H4 (cell line): Measurements from ENCODE around the gene HOXC9. TPM values are rescaled to one million over a fixed set of nuclear protein-coding genes. Genes with fewer than 3 reads are reported as not detected.

ENCODE experiments used
- DNase-seq: peaks from one replicate; pipeline ENCODE4 v3.0.0-alpha.2; 2015; ENCODE audit warnings: low spot score
- total RNA-seq: library from RNA; depleted of rRNA; stranded (reverse); fragments of >200 nt; shearing (Covaris generic); gene quantifications from 2 replicates; pipeline ENCODE4 v1.2.3, GENCODE V29; 2014; rRNA removed

HOXC9 gene
- total RNA-seq = 2.4 and 5.6 TPM in 2 replicates

DNA sequence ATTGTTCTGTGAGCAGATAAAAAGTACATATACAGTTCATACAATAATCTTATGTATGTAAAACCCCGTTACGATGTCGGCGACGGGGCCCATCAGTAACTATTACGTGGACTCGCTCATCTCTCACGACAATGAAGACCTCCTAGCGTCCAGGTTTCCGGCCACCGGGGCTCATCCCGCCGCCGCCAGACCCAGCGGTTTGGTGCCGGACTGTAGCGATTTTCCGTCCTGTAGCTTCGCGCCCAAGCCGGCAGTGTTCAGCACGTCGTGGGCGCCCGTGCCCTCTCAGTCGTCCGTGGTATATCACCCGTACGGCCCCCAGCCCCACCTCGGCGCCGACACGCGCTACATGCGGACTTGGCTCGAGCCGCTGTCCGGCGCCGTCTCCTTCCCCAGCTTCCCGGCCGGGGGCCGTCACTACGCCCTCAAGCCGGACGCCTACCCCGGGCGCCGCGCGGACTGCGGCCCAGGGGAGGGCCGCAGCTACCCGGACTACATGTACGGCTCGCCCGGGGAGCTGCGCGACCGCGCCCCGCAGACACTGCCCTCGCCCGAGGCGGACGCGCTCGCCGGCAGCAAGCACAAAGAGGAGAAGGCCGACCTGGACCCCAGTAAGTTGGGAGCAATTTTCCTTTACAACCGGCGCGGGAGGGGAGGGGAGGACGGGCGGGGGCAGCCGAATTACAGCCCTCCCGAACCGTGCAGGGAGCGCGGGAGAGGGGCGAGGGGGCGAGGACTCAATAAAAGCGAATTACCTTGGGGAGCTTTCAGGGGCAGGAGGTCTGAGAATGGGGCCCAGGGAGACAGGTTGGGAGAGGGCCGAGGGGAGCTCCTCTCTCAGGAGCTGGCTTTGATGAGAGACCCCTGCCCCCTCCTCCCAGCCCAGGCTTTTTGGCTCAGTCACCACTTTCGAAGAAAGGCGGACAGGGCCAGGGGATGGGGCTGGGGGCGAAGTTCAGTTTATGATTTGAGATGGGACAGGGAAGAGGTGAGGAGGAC is at the start of gene HOXC9:
HOXC9 (plus strand) TSS at position 46 of the 999 bp plus-strand sequence; CDS start at position 74, 28 bp downstream.
- no peak for DNase-seq

DNA sequence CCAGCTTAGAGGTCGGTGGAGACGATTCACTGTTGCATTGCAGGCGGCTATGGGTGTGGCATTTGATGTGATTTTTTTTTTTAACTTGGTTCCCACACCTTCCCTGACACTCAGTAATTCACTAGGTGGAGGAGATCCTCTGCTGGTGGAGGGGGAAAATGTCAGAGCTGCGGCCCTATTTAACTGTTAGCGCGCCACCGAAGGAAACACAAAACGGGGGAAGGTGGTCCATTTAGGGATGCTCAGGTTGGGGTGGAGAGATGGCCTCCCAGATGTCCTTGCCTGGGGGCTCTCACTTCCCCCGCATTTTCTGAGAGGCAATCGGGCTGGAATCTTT is 49.6 kb upstream of the HOXC9 start:
- no peak for DNase-seq

DNA sequence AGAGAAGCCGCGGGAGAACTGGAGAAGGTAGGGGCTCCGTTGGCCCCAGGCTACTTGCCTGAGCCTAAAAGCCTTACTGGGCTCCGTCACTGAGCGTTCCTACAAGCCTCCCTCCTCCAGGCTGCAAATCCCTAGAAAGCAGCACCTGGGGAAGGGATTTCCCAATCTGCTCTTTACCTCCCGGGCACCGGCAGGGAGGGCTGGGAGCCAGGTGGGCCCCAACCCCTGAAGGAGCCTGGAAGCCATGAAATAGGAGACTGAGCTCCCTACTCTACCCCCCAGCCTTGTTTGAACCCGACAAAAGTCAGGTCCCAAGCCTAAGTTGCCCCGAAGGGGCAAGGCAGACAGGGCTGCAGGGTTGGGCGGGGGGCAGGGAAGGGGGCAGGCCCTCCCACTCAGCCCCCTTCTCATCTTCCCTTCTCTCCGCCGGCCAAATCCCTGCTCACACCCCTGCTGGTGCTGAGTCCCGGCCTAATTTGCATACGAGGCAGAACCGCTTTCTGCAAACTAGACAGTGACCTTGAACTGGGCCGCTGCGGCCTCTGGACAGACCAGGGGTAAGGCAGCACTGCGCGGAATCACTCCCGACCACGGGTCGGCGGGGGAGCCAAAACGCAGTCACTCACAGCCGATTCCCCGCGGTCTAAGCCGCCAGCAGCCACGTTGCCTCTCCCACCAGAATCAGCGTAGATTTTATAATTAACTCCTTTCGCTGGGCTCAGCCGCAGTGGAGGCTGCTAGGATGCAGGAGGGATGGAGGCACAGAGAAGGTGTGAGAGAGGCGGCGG is 49.0 kb upstream of the HOXC9 start:
- no peak for DNase-seq

DNA sequence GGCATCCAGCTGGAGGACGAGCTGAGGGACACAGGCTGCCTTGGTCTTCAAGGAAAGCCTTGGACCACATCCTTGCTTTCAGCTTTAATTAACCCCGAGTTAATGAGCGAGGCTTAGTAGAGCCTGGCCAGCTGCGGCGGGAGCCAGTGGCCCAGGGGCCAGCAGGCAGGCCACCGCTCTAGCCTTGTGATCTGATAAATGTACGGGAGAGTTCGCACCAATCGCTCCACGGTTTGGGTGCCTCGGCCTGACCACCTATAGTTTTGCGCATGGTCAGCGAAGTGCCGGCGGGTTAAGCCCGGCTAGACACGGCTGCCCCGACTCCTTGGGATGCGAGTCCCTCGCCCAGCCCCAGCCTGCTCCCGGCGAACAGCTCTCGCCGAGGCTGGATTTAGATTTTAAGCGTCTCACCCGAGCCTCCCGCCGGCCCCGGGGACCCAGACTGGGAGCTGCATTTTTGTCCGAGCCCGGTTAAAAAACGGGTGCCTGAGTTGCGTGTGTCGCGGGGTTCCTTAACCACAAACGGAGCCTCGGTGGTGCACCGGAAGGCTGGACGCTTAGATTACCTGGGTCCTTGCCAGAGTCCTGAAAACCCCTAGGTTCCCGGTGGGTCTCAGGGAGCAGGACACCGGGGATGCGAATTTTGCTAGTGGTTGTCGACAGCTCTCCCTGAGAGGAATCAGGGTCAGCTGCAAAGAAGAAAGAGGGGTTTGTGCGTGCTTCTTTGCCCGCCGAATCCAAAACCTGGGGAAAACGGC is 48.2 kb upstream of the HOXC9 start:
- DNase-seq = no peak

DNA sequence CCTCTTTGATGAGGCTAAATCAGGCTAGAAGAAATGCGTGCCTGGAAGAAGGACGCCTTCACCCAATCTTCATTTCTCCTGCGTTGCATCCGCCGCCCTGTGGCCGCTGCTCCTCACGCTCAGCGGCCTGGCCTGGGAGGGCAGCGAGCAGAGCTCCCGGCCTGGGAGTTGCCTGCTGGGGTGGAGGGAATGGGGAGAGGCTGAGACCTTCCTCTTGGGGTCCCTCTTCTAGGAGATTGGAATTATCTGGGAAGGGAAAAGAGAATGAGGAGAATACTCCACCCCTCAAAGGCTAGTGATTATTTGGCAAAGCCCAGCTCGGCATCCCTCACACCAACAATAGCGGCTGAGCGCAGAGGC is 47.6 kb upstream of the HOXC9 start:
- DNase-seq = no peak

DNA sequence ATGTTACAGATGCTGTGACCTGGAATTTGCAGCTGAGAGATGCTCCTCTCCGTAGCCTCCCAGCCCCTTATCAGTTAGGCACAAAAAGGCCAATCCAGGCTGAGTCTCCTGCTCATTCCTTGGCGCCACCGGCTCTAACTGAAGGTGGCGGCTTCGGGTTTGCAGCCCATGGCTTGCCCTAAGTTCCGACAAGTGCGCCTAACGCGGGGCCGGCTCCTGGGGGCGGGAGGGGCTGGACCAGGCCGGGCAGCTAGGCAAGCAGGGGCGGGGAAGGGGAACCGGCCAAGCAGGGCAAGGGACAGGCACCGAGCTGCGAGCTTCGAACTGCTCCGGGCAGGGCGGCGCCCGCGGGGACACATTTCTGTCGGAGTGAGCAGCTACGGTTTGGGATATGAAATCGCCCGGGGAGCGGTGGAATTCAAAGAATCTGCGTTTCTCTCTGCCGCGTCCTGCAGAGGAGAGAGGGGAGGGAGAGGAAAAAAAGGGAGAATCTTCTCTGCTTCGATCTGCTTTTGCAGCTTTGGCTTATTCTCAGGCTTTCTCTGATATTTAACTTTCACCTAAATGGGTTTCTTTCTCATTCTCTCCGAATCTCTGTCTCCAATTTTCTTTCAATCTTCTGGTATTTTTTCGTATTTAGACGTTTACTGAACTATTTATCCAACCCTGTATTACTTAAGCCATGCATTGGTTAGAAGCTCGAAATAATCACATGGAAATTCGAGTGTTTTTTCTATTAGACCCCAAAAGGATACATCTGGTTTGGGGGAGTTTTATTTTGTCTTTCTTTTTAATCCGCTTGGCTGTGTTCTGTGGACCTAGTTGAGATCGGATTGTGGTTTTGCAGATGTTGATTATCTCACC is 46.9 kb upstream of the HOXC9 start:
- DNase-seq = no peak

DNA sequence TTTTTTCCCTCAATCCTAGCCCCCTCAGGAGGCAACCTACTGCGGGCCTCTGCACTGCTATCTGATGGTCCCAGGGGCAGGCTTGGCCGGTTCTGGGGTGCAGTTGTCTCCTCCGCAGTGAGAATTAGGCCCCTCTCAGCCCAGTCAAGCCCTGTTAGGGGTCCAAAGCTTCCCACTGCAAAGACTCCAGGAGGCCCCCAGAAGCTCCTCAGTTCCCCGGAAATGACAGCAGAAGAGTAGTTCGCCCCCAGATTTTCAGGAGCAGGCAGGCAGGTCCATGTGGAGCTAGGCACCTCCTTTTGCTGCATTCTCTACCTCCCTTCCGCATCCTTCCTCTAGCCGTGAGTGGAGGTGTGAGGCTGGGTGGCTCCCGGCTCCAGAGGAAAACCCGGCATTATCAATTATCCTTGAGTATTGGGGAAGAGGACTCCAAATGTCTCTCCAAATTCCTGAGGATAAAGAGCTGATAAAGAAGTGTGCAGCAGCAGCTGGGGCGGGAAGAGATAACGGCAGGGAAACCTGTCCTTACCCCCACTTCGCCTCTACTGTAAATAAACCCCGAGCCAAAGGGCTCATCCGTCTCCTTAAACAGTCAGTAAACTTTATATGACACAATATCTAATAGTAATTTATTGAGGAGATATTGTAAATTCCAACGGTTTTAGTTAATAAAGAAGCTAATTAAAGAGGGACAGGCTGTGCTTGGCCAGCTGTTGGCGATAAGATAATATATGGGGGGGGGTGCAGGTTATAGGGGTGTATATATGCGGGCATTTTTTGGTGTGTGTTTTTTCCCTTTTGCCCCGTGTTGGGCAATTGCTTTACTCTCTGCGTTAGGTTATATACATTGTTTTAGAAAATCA is 45.9 kb upstream of the HOXC9 start:
- no peak for DNase-seq

DNA sequence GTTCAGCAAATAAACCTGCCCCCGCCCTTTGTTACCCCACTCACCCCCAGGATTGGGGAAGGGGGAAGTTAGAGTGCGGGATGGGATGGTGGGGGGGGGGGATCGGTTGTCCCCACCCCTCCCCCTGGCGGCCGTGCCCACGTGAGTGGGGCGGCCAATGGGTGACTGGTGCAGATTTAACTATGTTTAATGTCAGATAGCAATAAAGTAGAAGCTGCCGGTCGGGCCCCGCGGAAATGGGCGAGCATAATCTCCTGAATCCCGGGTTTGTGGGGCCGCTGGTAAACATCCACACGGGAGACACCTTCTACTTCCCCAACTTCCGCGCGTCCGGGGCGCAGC is 45.3 kb upstream of the HOXC9 start, which contains the start of gene HOXC12:
HOXC12 (plus strand) TSS at position 210 of the 342 bp plus-strand sequence; CDS start at position 237, 27 bp downstream.
- no peak for DNase-seq

DNA sequence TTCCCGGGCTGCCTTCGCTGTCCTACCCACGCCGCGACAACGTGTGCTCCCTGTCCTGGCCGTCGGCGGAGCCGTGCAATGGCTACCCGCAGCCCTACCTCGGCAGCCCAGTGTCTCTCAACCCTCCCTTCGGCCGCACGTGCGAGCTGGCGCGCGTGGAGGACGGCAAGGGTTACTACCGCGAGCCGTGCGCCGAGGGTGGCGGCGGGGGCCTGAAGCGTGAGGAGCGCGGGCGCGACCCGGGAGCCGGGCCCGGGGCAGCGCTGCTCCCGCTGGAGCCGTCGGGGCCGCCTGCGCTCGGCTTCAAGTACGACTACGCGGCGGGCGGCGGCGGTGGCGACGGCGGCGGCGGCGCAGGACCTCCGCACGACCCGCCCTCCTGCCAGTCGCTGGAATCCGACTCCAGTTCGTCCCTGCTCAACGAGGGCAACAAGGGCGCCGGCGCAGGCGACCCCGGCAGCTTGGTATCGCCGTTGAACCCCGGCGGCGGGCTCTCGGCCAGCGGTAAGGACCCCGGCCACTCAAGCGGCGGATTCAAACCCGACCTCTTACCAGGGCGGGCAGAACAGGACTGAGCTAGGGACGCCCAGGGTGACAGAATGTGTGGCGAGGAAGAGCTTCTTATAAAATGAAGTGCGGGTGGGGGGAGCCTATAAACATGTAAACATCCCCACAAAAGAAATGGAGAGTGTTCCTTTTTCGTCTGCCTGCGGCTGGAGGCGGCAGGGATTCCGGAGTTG is 44.8 kb upstream of the HOXC9 start:
- no peak for DNase-seq

DNA sequence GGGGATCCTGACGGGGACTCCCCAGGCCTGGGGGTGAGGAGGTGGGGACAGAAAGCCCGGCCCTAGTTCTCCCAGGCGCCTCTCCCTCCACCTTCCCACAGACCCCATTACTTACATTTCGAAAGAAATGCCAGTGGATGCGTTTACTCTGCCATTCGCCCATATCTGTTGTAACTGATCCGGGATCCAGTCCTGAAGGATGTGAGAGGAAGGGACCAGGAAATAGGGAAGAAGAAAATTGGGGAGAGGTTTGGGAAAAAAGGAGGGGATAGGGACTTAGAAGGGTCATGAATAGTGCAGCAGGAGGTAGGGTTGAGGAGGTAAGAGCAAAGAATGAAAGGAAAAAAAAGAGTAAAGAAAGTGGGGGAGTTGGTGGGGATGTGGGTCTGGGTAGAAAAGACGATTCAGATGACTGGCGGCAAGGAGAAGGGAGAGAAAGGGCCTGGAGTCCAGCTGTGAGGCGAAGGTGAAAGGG is 44.1 kb upstream of the HOXC9 start:
- DNase-seq = no peak

DNA sequence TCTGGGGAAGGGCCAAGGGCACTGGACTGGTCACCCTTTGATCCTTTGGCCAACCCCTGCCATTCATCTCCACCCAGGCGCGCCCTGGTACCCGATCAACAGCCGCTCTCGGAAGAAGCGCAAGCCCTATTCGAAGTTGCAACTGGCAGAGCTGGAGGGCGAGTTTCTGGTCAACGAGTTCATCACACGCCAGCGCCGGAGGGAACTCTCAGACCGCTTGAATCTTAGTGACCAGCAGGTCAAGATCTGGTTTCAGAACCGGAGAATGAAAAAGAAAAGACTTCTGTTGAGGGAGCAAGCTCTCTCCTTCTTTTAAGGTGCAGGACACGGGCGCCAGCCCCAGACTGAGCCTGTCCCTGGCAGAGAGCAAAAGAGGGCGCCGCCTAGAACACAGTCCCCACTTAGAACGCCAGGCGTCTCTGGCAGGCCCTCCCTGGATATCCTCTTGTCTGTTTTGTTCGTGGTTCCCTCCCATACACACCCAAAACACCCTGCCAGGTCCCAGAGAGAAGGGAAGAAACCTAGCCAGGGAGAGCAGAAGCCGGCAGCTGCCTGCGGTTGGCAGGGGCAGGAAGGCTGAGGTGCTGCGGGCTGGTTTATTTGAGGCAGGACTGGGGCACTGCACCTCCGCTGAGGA is 43.6 kb upstream of the HOXC9 start:
- no peak for DNase-seq

DNA sequence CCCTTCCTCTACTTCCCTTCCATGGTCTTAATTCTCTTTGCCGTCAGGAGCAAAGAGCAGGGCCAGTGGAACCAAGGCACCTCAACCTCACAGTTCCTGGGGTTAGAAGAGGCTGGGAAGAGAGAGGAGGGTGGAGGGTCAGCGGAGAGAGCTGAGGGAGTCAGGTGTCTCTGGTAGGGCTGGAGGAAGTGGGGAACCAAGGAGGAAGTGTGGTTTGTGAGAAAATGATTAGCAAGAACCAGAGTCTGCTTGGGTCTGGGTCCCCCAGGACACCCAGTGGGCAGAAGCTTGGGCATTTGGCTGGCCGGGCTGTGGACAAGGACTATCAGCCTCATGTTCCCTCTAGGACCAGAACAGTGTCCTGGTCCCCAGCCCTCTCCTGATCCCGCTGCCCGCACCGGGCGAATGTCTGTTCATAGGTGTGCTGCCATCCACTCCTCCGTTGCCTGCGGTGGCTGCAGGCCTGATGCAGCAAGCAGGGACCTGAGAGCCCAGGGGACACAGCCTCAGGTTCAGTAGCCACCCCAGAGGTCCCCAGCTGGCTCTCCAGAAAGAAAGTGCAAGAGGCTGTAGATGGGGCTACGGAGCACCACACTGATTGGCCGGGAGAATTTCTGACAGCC is 42.9 kb upstream of the HOXC9 start:
- no peak for DNase-seq

DNA sequence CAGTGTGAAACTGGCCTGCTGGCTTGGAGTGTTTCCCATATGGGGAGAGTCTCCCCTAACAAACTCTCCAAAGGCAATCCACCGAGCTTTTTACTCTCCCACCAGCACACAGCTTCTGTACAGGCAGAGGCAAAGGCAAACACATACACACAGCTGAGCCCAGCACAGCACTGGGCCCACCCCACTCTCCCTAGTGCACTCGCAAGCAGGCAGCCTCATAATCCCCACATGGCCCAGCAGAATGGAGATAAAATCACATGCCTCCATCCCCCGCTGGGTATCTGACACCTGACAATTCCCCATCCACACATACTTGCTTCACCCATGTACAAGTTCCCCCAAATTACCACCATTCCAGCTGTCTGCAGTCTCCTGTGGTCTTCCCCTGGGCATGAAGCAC is 41.8 kb upstream of the HOXC9 start:
- DNase-seq = no peak

DNA sequence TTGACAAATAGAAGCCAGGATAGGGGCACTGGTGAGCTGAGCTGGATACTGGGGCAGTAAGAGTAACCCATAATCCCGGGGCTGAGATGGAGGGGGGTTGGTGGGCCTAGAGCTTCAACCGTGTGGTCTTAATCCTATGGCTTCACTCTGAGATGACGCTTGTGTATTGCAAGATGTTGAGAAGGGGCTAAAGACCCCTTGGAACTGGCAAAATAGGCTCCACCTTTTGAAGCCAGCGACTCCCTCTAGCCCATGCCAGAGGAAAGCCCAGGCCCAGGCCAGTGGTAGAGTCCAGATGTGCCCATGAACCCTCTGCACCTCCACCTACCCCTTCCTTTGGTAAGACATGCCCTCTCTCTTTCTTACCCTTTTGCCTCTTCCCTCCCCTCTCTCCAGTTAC is 40.6 kb upstream of the HOXC9 start:
- DNase-seq = no peak

DNA sequence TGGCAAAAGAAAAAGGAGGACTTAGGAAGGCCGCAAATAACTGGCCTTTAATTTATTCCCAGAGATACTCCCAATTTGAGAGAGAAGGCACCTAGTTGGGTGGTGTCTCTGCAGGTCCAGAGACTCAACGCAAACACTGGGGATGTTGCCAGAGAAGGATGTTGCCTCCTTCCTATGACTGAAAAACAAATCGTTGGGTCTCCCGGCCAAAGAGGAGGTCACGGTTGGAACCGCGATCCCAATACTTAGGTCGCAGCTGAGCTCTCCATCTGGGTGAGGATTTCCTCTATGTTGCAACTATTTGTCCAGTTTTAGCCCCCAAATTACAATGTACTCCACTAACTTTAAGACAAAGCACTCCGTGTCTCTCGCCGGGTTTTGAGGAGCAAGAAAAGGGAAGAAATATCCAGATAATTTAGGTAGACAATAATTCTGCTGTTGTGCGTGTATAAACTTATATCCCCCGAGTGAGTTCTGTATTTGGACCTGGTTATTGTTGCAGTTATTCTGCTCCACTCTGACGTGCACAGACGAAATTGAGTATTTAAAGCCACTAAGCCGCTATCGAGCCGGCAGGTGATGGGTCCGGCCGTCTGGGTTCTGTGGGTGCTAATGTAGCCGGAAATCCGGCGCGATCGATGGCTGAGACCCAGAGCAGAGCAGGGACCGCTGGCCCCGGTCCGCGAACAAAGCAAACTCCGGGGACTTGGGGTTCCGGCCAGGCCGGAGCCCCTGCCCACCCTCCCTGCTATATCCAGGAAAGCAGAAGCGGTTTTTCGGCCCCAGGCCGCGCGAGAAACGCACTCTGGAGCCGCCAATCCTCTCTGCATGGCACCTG is 39.6 kb upstream of the HOXC9 start:
- no peak for DNase-seq

DNA sequence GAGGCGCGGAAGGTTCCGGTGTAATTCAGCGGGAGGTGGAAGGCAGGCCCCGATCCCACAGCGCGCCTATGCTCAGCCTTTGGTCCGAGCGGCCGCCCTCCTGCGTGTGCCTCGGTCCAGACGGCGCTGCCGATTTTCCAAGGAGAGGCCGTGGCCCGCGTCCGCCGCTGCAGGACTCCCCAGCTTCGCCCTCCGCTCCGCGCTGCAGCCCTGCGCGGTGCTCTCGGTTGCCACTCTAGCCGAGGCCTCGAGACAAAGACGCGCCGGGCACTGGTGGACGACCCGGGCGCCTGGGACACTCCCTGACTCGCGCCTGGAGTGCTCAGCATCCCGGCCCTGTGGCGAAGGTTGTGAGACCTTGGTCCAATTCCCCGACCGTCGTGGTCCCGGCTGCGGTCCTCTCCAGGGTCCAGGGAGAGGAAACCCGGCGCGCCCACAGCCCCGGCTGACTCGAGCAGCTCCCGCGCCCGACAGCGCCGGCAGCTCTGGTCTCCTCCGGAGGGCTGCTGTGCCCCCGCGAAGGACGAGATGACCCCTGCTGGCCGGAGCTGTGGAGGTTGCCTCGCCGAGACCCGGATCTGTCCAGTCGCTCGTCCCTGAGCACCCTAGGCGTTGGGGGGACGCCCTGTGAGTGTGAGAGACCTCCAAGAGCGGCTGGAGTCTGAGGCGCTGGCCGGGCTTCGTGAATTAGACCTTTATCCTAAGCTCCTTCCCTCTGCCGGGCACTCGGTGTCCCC is 38.8 kb upstream of the HOXC9 start:
- DNase-seq = no peak

DNA sequence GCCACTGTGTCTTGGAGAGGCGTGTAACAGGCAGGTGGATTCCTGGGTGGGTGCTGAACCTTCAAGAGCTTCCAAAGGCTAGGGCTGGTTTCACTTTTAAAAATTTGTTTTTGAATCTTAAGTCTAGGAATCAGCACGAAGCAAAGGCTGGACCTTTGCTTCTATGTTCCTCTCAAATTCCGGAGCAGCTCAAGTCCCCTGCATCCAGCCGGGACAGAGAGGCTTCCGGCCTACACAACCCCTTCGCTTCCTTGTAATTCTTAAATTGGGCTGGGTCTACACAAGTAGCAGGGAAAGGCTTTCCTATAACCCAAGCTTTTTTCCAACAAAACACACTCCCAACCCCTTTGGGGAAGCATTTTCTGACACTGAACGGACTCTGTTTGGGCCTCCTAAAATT is 37.0 kb upstream of the HOXC9 start:
- no peak for DNase-seq
